K562 (cell line): Measurements from ENCODE around the gene CBFA2T3. TPM values are rescaled to one million over a fixed set of nuclear protein-coding genes. Genes with fewer than 3 reads are reported as not detected.

ENCODE experiments used
- ATAC-seq: fragments of 200-7000 bp; cut with Tn5 transposase; 3 replicates; pipeline ENCODE4 v1.9.1; 2020; ENCODE audit warnings: moderate library complexity
- BruUV-seq: library from RNA; stranded (reverse); fragments of 400-500 nt; replicated peaks from 2 replicates; lab custom pipeline; 2021; lab: Mats Ljungman, UMichigan
- CTCF ChIA-PET: fragments of 300-600 bp; formaldehyde crosslinking; extraction: SDS; loops from one replicate; lab custom pipeline; 2021; ENCODE audit warnings: low intra/inter-chr PET ratio; lab: Yijun Ruan, JAX
- POLR2A ChIA-PET: fragments of 300-600, 350-650 bp; sonication (Branson Sonifier 250); formaldehyde crosslinking; extraction: SDS; loops from one replicate; lab custom pipeline; 2021; ENCODE audit warnings: antibody characterized with exemption, inconsistent platforms; lab: Yijun Ruan, JAX
- DNase-seq, 4 experiments: peaks; one replicate each; pipeline versions ENCODE4 v3.0.0 to v3.0.0-alpha.2; 2011 to 2018; ENCODE audit warnings: low spot score in 3 of 4, mixed read lengths in 3 of 4; ENCODE audit errors: extremely low read depth in 1 of 4
- FAIRE-seq: peaks from 2 replicates; lab custom pipeline; 2011; peaks lifted over from hg19 to GRCh38; lab: Jason Lieb, UNC
- H2AFZ ChIP-seq: 2 replicates; pipeline ENCODE4 v1.6.0; 2011; ENCODE audit warnings: low read depth, low read length, control low read depth, inconsistent platforms
- H3K27ac ChIP-seq: fragments of 200-600 bp; 3 replicates; pipeline ENCODE4 v1.8.0; 2011; ENCODE audit warnings: low read depth, mild to moderate bottlenecking, control low read depth, inconsistent platforms, low read length, moderate library complexity, mixed read lengths; ENCODE audit errors: extremely low read depth
- H3K27me3 ChIP-seq, 2 experiments: fragments of 300-600 bp in 1 of 2; 2 replicates in 1 of 2; 3 replicates in 1 of 2; pipeline versions ENCODE4 v1.6.0 to v1.8.0; 2011; ENCODE audit warnings: inconsistent platforms in 2 of 2, low read length in 2 of 2, mild to moderate bottlenecking in 1 of 2, mixed read lengths in 1 of 2, moderate library complexity in 1 of 2; ENCODE audit not compliant: control insufficient read depth in 2 of 2, insufficient read depth in 2 of 2
- H3K36me3 ChIP-seq: fragments of 300-600 bp; 3 replicates; pipeline ENCODE4 v1.8.0; 2011; ENCODE audit warnings: mild to moderate bottlenecking, low read length, inconsistent platforms; ENCODE audit not compliant: control insufficient read depth, insufficient read depth
- H3K4me1 ChIP-seq, 2 experiments: fragments of 200-600 bp in 1 of 2; replicated peaks in 1 of 2; 2 replicates in 1 of 2; 3 replicates in 1 of 2; pipeline versions ENCODE4 v1.5.1 to v1.8.0; 2011; ENCODE audit warnings: inconsistent platforms in 2 of 2, low read length in 2 of 2, mild to moderate bottlenecking in 1 of 2, mixed read lengths in 1 of 2, moderate library complexity in 1 of 2; ENCODE audit not compliant: control insufficient read depth in 2 of 2, insufficient read depth in 2 of 2
- H3K4me2 ChIP-seq: 2 replicates; pipeline ENCODE4 v1.6.1; 2011; ENCODE audit warnings: low read length, control low read depth, inconsistent platforms, mixed read lengths; ENCODE audit not compliant: insufficient read depth
- H3K4me3 ChIP-seq: fragments of 200-600 bp; sonication (generic), shearing (Covaris generic); 2 replicates; pipeline ENCODE4 v1.5.1; 2016; ENCODE audit warnings: control low read depth, inconsistent platforms
- H3K79me2 ChIP-seq: fragments of 200-600 bp; 3 replicates; pipeline ENCODE4 v1.8.0; 2011; ENCODE audit warnings: low read length, inconsistent platforms; ENCODE audit not compliant: control insufficient read depth, insufficient read depth
- H3K9ac ChIP-seq, 2 experiments: 2 replicates each; pipeline versions ENCODE4 v1.6.0 to v1.6.1; 2011; ENCODE audit warnings: low read depth in 2 of 2, low read length in 2 of 2, control low read depth in 1 of 2, inconsistent platforms in 1 of 2, mild to moderate bottlenecking in 1 of 2, mixed read lengths in 1 of 2; ENCODE audit not compliant: insufficient read depth in 1 of 2
- H3K9me1 ChIP-seq: one replicate; pipeline ENCODE4 v1.6.0; 2011; ENCODE audit warnings: inconsistent platforms, mild to moderate bottlenecking, low read length, moderate library complexity; ENCODE audit not compliant: control insufficient read depth, insufficient read depth
- H3K9me3 ChIP-seq: replicated peaks from 2 replicates; pipeline ENCODE4 v1.5.1; 2011; ENCODE audit warnings: low read depth, low read length, inconsistent platforms; ENCODE audit not compliant: control insufficient read depth, insufficient read depth
- H4K20me1 ChIP-seq: replicated peaks from 2 replicates; pipeline ENCODE4 v1.6.1; 2011; ENCODE audit warnings: low read length, inconsistent platforms, mixed read lengths; ENCODE audit not compliant: control insufficient read depth, insufficient read depth
- BCL6 ChIP-seq: fragments of 250-450 bp; sonication (Bioruptor Pico); IDR thresholded peaks from 2 replicates; pipeline ENCODE4 v1.4.0; 2020
- HNRNPK ChIP-seq: fragments of 200-400 bp; formaldehyde crosslinking; IDR thresholded peaks from one replicate; pipeline ENCODE4 v1.6.1; 2018; ENCODE audit warnings: mild to moderate bottlenecking, low read depth, low read length; ENCODE audit not compliant: poor library complexity, severe bottlenecking
- MAFF ChIP-seq: IDR thresholded peaks from 2 replicates; pipeline ENCODE4 v1.6.1; 2012; ENCODE audit warnings: low read length, improper control_type of control experiment
- NCOA4 ChIP-seq: fragments of 450-650 bp; IDR thresholded peaks from 2 replicates; pipeline ENCODE4 v1.6.1; 2018; ENCODE audit warnings: mild to moderate bottlenecking; ENCODE audit not compliant: partially characterized antibody
- NFE2 ChIP-seq: IDR thresholded peaks from 2 replicates; pipeline ENCODE4 v1.6.1; 2014; ENCODE audit warnings: antibody characterized with exemption, low read depth
- POLR2AphosphoS2 ChIP-seq: IDR thresholded peaks from 2 replicates; pipeline ENCODE4 v1.6.1; 2012; ENCODE audit warnings: low read length, improper control_type of control experiment
- POLR2G ChIP-seq: fragments of 200-400 bp; formaldehyde crosslinking; IDR thresholded peaks from 2 replicates; pipeline ENCODE4 v1.6.1; 2017; ENCODE audit warnings: low read depth, mild to moderate bottlenecking, antibody characterized with exemption, low read length, moderate library complexity
- POLR3A ChIP-seq: IDR thresholded peaks from 2 replicates; pipeline ENCODE4 v1.6.1; 2011; ENCODE audit warnings: borderline replicate concordance, mild to moderate bottlenecking, moderate library complexity; ENCODE audit not compliant: insufficient read length, insufficient read depth; ENCODE audit errors: extremely low read depth
- SAFB ChIP-seq: fragments of 200-400 bp; formaldehyde crosslinking; IDR thresholded peaks from 2 replicates; pipeline ENCODE4 v1.6.1; 2017; ENCODE audit warnings: low read depth, low read length, borderline replicate concordance
- TEAD1 ChIP-seq, 2 experiments: fragments of 450-650 bp in 1 of 2; sonication (generic) in 1 of 2; formaldehyde crosslinking; IDR thresholded peaks; 2 replicates each; pipeline versions ENCODE4 v1.4.0 to v1.8.0; 2020 to 2022; ENCODE audit warnings: mild to moderate bottlenecking in 2 of 2, missing genetic modification reagents in 1 of 2
- TRIM28 ChIP-seq: fragments of 450-650 bp; IDR thresholded peaks from 2 replicates; pipeline ENCODE4 v1.6.1; 2017
- ZNF830 ChIP-seq: fragments of 250-450 bp; sonication (Bioruptor Pico); IDR thresholded peaks from 2 replicates; pipeline ENCODE4 v1.5.0; 2021; ENCODE audit warnings: mild to moderate bottlenecking
- WGBS: fragments of 100-300 bp; shearing (Covaris generic); methylation state at CpG from one replicate; pipeline ENCODE4 v1.1.6; 2016; ENCODE audit warnings: low coverage, mixed read lengths; ENCODE audit not compliant: insufficient coverage; ENCODE audit errors: missing lambda C conversion rate; 5-methylcytosine and 5-hydroxymethylcytosine counted together
- in situ Hi-C: fragments of 300-500 bp; cut with MboI; formaldehyde crosslinking; loops from 4 replicates; pipeline ENCODE4 v1.15.0; 2018; ENCODE audit warnings: inconsistent platforms, mixed read lengths
- intact Hi-C: fragments of 100-400 bp; cut with micrococcal nuclease; formaldehyde crosslinking; loops from 2 replicates; pipeline ENCODE4 v1.14.2; 2022
- polyA plus RNA-seq, 8 experiments: library from polyadenylated mRNA; depleted of rRNA in 4 of 8; stranded (reverse) in 5 of 8; unstranded in 3 of 8; fragments of >200 nt; fragmentation: Nextera tagmentation in 2 of 8; fragmentation: Illumina TruSeq in 1 of 8; extraction: Ambion mirVana in 2 of 8; extraction: Trizol in 1 of 8; gene quantifications; 2 replicates each; pipeline versions ENCODE4 v1.2.1 to v1.2.3, GENCODE V29; 2011 to 2014; ENCODE audit warnings: inconsistent platforms in 1 of 8, missing spikeins in 1 of 8
- total RNA-seq, 7 experiments: library from RNA; depleted of rRNA in 6 of 7; stranded (reverse); fragments of >200 nt in 6 of 7; fragmentation: Illumina TruSeq in 2 of 7; extraction: Trizol in 2 of 7; gene quantifications; 2 replicates each; pipeline versions ENCODE4 v1.2.1 to v1.2.3, GENCODE V29; 2011 to 2021; ENCODE audit warnings: low replicate concordance in 1 of 7
- TF ChIP-seq, protein P1 (sequence below): sonication (generic); formaldehyde crosslinking; IDR thresholded peaks from 2 replicates; pipeline ENCODE4 v1.8.0; 2022; ENCODE audit warnings: mild to moderate bottlenecking, missing genetic modification reagents
- TF ChIP-seq, protein P2 (sequence below): fragments of 250-450 bp; sonication (Bioruptor Pico); IDR thresholded peaks from 2 replicates; pipeline ENCODE4 v1.4.0; 2020; ENCODE audit warnings: borderline replicate concordance
- TF ChIP-seq, protein P3 (sequence below): fragments of 250-450 bp; sonication (Bioruptor Pico); IDR thresholded peaks from 2 replicates; pipeline ENCODE4 v1.9.0; 2021; ENCODE audit warnings: mild to moderate bottlenecking, inconsistent platforms

The CBFA2T3 gene
- total and polyA plus RNA-seq, 9 of the 15 experiments (the other 6 are each of a cell fraction or from before 2014, with no cell fraction given) = 2.3 to 145 (median 6.7) TPM

DNA sequence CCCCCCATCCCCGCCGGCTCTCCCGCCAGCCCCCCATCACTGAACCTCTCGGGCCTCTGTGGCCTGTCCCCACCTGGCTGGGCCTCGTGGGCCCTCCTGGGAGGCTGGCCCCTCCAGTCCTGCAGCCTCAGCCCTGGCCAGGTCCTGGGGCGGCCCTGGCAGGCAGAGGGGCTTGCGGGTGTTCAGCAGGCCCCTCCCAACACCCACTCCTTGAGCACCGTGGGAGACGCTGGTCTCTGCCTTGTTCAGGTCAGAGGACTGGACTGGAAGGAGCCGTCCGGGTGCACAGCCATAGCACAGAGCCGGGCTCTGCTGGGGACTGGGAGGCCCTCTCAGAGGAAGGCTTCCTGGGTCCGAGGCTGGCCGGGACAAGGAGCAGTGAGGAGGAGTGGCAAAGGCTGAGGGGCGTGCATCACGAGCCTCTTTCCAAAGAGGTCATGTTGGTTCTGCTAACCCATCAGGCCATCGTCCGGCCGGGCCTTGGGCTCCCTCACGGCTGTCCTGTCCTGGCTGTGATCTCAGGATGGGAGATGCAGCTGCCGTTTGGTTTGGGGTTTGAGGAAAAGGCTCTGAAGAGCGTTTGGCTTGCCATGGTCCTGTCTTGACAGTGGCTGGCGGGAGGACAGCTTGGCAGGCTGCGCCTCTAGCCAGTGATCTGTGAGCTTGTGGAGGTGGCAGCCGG, 104.2 kb downstream of the CBFA2T3 start (continued):
- TF ChIP-seq, protein P1, sequence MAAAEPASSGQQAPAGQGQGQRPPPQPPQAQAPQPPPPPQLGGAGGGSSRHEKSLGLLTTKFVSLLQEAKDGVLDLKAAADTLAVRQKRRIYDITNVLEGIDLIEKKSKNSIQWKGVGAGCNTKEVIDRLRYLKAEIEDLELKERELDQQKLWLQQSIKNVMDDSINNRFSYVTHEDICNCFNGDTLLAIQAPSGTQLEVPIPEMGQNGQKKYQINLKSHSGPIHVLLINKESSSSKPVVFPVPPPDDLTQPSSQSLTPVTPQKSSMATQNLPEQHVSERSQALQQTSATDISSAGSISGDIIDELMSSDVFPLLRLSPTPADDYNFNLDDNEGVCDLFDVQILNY (CRISPR knock-in tag) = 0 out of 2 replicates have a peak, but pooled peaks have one; percentile 6
- TF ChIP-seq POLR2G (peak; percentile 80), POLR2AphosphoS2 (peak; percentile 89; the same call in 1 of the 2 replicates), BCL6 (CRISPR knock-in tag) (no peak), POLR3A (no peak), MAFF (no peak)

DNA sequence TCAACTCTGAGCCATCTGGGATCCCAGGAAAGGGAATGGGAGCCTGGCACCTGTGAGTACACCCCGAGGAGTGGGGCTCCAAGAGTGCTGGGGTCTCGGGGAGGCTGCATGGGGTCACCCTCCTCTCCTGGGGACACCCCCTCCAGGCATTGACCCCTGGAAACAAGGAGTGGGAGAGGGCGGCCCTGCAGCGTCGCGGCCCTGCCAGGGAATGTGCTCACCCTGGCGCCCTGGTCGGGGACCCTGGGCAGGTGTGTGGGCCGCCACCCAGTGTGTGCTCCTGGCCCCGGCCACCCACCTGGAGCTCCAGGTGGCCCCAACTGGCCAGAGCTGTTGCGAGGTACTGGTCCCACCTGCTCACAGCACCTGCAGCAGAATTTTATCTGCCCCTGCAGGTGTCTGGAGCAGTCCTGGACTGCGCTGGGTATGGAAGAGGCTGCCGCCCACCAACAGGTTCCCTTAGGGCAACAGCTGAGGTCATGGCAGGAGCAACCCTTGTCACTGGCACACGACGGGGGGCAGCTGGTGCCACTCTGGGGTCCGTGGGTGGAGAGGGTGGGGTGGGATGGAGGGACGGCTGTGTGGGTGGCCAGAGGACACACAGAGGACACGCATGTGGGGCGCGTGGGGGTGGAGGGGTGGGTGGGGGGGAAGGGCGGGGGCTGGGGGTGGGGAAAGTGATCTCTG, 105.1 kb downstream of the CBFA2T3 start:
- H3K27me3 ChIP-seq = no peaks in the 10 kb centered on the region
- H3K4me2 ChIP-seq = 0 out of 2 replicates have a peak overlapping the region, but pooled peaks have one; percentile 64
- FAIRE-seq (no peak), DNase-seq (peak in 1 of 4 experiments; percentile 54), ATAC-seq (peak; percentile 2; the same call in 2 of the 3 replicates)
- H4K20me1 ChIP-seq = peaks cover 12% of the 10 kb centered on the region; the same call in 1 of the 2 replicates
- in situ Hi-C loops (no loop called here), intact Hi-C loops (no loop called here)
- H3K79me2 ChIP-seq = no peaks in the 10 kb centered on the region
- peaks cover 14 to 65% of the 10 kb centered on the region in 2 experiments; a peak in 4 of 5 replicates for H3K4me1 ChIP-seq
- 71% methylated on average over 15 of the region's 21 CpGs for WGBS
- peaks cover 9% of the 10 kb centered on the region for H3K9me1 ChIP-seq
- CTCF ChIA-PET = no interaction called here
- H3K4me3 ChIP-seq = no peak overlapping the region
- no peaks in the 10 kb centered on the region for H3K9me3 ChIP-seq
- no TSS peak for BruUV-seq
- H3K9ac ChIP-seq = peak overlapping the region; percentile 45 to 57; a peak in 2 of 4 replicates
- H2AFZ ChIP-seq = no peak overlapping the region
- peaks cover 30% of the 10 kb centered on the region; the same call in 2 of the 3 replicates for H3K36me3 ChIP-seq
- H3K27ac ChIP-seq = no peak overlapping the region
- POLR2A ChIA-PET = interaction anchor here (0.6 to 1.7 kb wide), 3 partner anchors 14 to 1061 kb away, joined by 3 to 10 read pairs (median 4); no protein-coding TSS in a partner anchor
- TF ChIP-seq, protein P2, sequence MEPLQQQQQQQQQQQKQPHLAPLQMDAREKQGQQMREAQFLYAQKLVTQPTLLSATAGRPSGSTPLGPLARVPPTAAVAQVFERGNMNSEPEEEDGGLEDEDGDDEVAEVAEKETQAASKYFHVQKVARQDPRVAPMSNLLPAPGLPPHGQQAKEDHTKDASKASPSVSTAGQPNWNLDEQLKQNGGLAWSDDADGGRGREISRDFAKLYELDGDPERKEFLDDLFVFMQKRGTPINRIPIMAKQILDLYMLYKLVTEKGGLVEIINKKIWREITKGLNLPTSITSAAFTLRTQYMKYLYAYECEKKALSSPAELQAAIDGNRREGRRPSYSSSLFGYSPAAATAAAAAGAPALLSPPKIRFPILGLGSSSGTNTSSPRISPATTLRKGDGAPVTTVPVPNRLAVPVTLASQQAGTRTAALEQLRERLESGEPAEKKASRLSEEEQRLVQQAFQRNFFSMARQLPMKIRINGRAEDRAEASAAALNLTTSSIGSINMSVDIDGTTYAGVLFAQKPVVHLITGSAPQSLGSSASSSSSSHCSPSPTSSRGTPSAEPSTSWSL (CRISPR knock-in tag) = no peak
- TF ChIP-seq TRIM28 (no peak), NCOA4 (no peak), HNRNPK (no peak), ZNF830 (CRISPR knock-in tag) (no peak), TEAD1 (CRISPR knock-in tag; IDR thresholded peaks at IDR 0.05) (no peak; a peak in 1 of 4 replicates), NFE2 (no peak), SAFB (no peak)
- TF ChIP-seq, protein P3, sequence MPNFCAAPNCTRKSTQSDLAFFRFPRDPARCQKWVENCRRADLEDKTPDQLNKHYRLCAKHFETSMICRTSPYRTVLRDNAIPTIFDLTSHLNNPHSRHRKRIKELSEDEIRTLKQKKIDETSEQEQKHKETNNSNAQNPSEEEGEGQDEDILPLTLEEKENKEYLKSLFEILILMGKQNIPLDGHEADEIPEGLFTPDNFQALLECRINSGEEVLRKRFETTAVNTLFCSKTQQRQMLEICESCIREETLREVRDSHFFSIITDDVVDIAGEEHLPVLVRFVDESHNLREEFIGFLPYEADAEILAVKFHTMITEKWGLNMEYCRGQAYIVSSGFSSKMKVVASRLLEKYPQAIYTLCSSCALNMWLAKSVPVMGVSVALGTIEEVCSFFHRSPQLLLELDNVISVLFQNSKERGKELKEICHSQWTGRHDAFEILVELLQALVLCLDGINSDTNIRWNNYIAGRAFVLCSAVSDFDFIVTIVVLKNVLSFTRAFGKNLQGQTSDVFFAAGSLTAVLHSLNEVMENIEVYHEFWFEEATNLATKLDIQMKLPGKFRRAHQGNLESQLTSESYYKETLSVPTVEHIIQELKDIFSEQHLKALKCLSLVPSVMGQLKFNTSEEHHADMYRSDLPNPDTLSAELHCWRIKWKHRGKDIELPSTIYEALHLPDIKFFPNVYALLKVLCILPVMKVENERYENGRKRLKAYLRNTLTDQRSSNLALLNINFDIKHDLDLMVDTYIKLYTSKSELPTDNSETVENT (CRISPR knock-in tag) = no peak
